ENCODE results near the gene TFAP2E.

GRCh38 chr1:35576061-35576765, 3.1 kb downstream of the TFAP2E start:
- TF ChIP-seq PATZ1 (CRISPR knock-in tag; IDR thresholded peaks at IDR 0.05; ENCODE audit: borderline replicate concordance) (no peak), TSHZ2 (CRISPR knock-in tag; IDR thresholded peaks at IDR 0.05) (no peak), ARNTL (CRISPR knock-in tag; IDR thresholded peaks at IDR 0.05; ENCODE audit: borderline replicate concordance, low read depth) (no peak)

Data from SK-N-SH treated with all-trans-retinoic acid at 6 μM for 48 hours (cell line).